Measurements from ENCODE around the gene LIMK2. TPM values are rescaled to one million over a fixed set of nuclear protein-coding genes. Genes with fewer than 3 reads are reported as not detected.
"Not testable (repeated sequence)": the region's sequence is repeated elsewhere in the genome, so short reads cannot be mapped to it uniquely, and the experiment has no call there.

The LIMK2 gene
- total RNA-seq, 1 experiment from 2014 or later = 36.6 TPM

GRCh38 chr22:31206460-31206859 is 5.6 kb upstream of the LIMK2 start:
- DNase-seq (ENCODE audit: low read depth, low spot score); in situ Hi-C loops (cut with HindIII; ENCODE audit: low pct_unique_long_range_greater_than_20kb, low sequenced_read_pairs): not testable (repeated sequence)

GRCh38 chr22:31206896-31207687 is 5.0 kb upstream of the LIMK2 start:
- in situ Hi-C loops (cut with HindIII; ENCODE audit: low pct_unique_long_range_greater_than_20kb, low sequenced_read_pairs) = no loop called here
- no peak for DNase-seq (ENCODE audit: low read depth, low spot score)

- no peak for DNase-seq (ENCODE audit: low read depth, low spot score)
- in situ Hi-C loops (cut with HindIII; ENCODE audit: low pct_unique_long_range_greater_than_20kb, low sequenced_read_pairs) = no loop called here
These were observed 1.3 kb upstream of the LIMK2 start for GRCh38 chr22:31210556-31211421.

GRCh38 chr22:31211482-31211861 is 626 bp upstream of the LIMK2 start:
- no peak for DNase-seq (ENCODE audit: low read depth, low spot score)
- in situ Hi-C loops (cut with HindIII; ENCODE audit: low pct_unique_long_range_greater_than_20kb, low sequenced_read_pairs) = no loop called here

GRCh38 chr22:31212783-31213629 is 908 bp downstream of the LIMK2 start:
- in situ Hi-C loops (cut with HindIII; ENCODE audit: low pct_unique_long_range_greater_than_20kb, low sequenced_read_pairs) = no loop called here
- no peak for DNase-seq (ENCODE audit: low read depth, low spot score)

GRCh38 chr22:31215018-31215535 is 3.0 kb downstream of the LIMK2 start:
- in situ Hi-C loops (cut with HindIII; ENCODE audit: low pct_unique_long_range_greater_than_20kb, low sequenced_read_pairs) = no loop called here
- DNase-seq (ENCODE audit: low read depth, low spot score) = no peak

- no peak for DNase-seq (ENCODE audit: low read depth, low spot score)
- in situ Hi-C loops (cut with HindIII; ENCODE audit: low pct_unique_long_range_greater_than_20kb, low sequenced_read_pairs) = no loop called here
These were observed 6.6 kb downstream of the LIMK2 start for GRCh38 chr22:31218565-31219262.

- in situ Hi-C loops (cut with HindIII; ENCODE audit: low pct_unique_long_range_greater_than_20kb, low sequenced_read_pairs) = no loop called here
- no peak for DNase-seq (ENCODE audit: low read depth, low spot score)
These were observed 9.0 kb downstream of the LIMK2 start for GRCh38 chr22:31221084-31221483.

GRCh38 chr22:31222736-31223135 is 10.6 kb downstream of the LIMK2 start:
- in situ Hi-C loops (cut with HindIII; ENCODE audit: low pct_unique_long_range_greater_than_20kb, low sequenced_read_pairs) = no loop called here
- no peak for DNase-seq (ENCODE audit: low read depth, low spot score)

GRCh38 chr22:31223786-31224191 is 11.7 kb downstream of the LIMK2 start:
- DNase-seq (ENCODE audit: low read depth, low spot score) = peak; percentile 57
- in situ Hi-C loops (cut with HindIII; ENCODE audit: low pct_unique_long_range_greater_than_20kb, low sequenced_read_pairs) = no loop called here

- DNase-seq (ENCODE audit: low read depth, low spot score); in situ Hi-C loops (cut with HindIII; ENCODE audit: low pct_unique_long_range_greater_than_20kb, low sequenced_read_pairs): not testable (repeated sequence)
These were observed 12.6 kb downstream of the LIMK2 start for GRCh38 chr22:31224691-31225090.

- no peak for DNase-seq (ENCODE audit: low read depth, low spot score)
- in situ Hi-C loops (cut with HindIII; ENCODE audit: low pct_unique_long_range_greater_than_20kb, low sequenced_read_pairs) = no loop called here
These were observed 15.1 kb downstream of the LIMK2 start for GRCh38 chr22:31227186-31227585.

GRCh38 chr22:31229402-31230079 is 17.4 kb downstream of the LIMK2 start:
- DNase-seq (ENCODE audit: low read depth, low spot score) = peak; percentile 37
- in situ Hi-C loops (cut with HindIII; ENCODE audit: low pct_unique_long_range_greater_than_20kb, low sequenced_read_pairs) = no loop called here

- DNase-seq (ENCODE audit: low read depth, low spot score) = no peak
- in situ Hi-C loops (cut with HindIII; ENCODE audit: low pct_unique_long_range_greater_than_20kb, low sequenced_read_pairs) = no loop called here
These were observed 18.2 kb downstream of the LIMK2 start for GRCh38 chr22:31230155-31230870.

GRCh38 chr22:31230871-31231621 is 18.9 kb downstream of the LIMK2 start:
- peak; percentile 81 for DNase-seq (ENCODE audit: low read depth, low spot score)

More at GRCh38 chr22:31230871-31231621, 18.9 kb downstream of the LIMK2 start:
- in situ Hi-C loops (cut with HindIII; ENCODE audit: low pct_unique_long_range_greater_than_20kb, low sequenced_read_pairs) = no loop called here
